ENCODE data around the gene METTL23. TPM values are rescaled to one million over a fixed set of nuclear protein-coding genes. Genes with fewer than 3 reads are reported as not detected.

METTL23 gene
- total RNA-seq, 1 experiment from 2014 or later, result 57.8 TPM

DNA sequence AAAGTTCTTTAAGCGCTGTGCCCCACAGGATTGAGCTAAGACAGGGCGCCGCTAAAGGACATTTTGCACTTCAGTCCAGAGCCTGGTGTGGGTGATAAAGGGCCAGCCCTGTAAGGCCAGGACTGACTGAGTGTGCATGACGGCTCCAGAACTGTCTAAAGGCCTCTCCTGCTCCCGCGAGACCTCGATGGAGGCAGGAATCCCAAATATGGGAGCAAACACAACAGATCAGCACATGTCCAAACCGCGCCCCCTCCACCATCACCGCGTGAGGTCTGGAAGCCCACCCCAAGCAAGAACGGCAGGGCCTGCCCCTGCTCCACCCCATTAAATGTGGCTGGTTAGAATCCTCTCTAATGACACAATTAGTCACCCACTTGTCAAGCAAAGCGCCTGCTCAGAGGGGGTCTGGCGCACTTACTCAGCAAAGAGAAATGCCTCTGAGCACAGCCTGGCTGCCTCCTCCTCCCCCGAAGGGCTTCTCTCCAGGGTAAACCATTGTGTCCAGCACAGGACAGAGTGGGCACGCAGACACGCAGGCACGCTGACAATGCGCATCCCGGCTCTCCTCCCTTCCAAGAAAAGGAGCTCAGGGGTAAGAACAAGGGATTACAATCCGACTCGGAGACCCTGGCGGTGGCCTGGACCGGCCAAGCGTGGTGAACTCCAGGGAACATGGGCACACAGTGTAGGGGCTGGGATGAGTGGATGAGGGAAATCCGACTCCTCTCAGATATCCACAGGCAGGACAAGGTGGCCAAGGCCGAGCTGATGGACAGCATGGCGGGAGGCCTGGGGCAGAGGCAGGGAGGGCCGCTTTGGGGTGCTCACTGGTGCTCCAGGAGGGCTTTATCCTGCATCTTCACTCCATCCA is 17.3 kb upstream of the METTL23 start:
- TF ChIP-seq ZBTB33 (IDR thresholded peaks at IDR 0.05; ENCODE audit: extremely low read depth, insufficient replicate concordance, low read length), result no peak
- no peak for TF ChIP-seq CBX3 (IDR thresholded peaks at IDR 0.05; ENCODE audit: low read depth)
- no peak for TF ChIP-seq REST (IDR thresholded peaks at IDR 0.05; ENCODE audit: low read depth)
- no peak for TF ChIP-seq SIN3A (IDR thresholded peaks at IDR 0.05; ENCODE audit: low read depth)
- TF ChIP-seq JUND (IDR thresholded peaks at IDR 0.05), result no peak
- TF ChIP-seq SRF (IDR thresholded peaks at IDR 0.05; ENCODE audit: low read depth), result peak; percentile 85
- peak; percentile 47; the same call in 1 of the 2 replicates for TF ChIP-seq MAX (IDR thresholded peaks at IDR 0.05)
- TF ChIP-seq ZNF274 (IDR thresholded peaks at IDR 0.05; ENCODE audit: low read depth, low read length), result no peak
- TF ChIP-seq, protein P1, sequence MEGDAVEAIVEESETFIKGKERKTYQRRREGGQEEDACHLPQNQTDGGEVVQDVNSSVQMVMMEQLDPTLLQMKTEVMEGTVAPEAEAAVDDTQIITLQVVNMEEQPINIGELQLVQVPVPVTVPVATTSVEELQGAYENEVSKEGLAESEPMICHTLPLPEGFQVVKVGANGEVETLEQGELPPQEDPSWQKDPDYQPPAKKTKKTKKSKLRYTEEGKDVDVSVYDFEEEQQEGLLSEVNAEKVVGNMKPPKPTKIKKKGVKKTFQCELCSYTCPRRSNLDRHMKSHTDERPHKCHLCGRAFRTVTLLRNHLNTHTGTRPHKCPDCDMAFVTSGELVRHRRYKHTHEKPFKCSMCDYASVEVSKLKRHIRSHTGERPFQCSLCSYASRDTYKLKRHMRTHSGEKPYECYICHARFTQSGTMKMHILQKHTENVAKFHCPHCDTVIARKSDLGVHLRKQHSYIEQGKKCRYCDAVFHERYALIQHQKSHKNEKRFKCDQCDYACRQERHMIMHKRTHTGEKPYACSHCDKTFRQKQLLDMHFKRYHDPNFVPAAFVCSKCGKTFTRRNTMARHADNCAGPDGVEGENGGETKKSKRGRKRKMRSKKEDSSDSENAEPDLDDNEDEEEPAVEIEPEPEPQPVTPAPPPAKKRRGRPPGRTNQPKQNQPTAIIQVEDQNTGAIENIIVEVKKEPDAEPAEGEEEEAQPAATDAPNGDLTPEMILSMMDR (IDR thresholded peaks at IDR 0.05 in 2 of 3, conservative IDR thresholded peaks at IDR 0.05 in 1 of 3; ENCODE audit: borderline replicate concordance in 1 of 3, insufficient read depth in 1 of 3, low read depth in 2 of 3, low read length in 2 of 3), result no peak
- TF ChIP-seq ELF1 (IDR thresholded peaks at IDR 0.05; ENCODE audit: borderline replicate concordance, low read depth), result no peak
- no peak for TF ChIP-seq ZFX (IDR thresholded peaks at IDR 0.05)
- no peak for TF ChIP-seq POLR2A (IDR thresholded peaks at IDR 0.05; ENCODE audit: borderline replicate concordance, extremely low read depth, insufficient read depth, insufficient read length)
- ChIA-PET POLR2A (no interaction called here), RAD21 (ENCODE audit: low non-redundant PET in 1 of 2, low total read pairs in 2 of 2, uncharacterized antibody in 2 of 2, unreplicated experiment in 2 of 2) (interaction anchor here in 1 of 2 experiments (1.0 kb wide), 1 partner anchor 251 kb away, joined by 3 read pairs; no protein-coding TSS in a partner anchor), CTCF (interaction anchor here (0.7 to 3.3 kb wide), 3 partner anchors 28 to 38 kb away, joined by 3 to 12 read pairs (median 4); no protein-coding TSS in a partner anchor)
- no peak overlapping the region for H2AFZ ChIP-seq (ENCODE audit: low read depth, low read length, poor library complexity, severe bottlenecking)
- H3K9me2 ChIP-seq (ENCODE audit: insufficient read depth), result no peaks in the 10 kb centered on the region
- intact Hi-C loops (cut with micrococcal nuclease), result no loop called here
- no peaks in the 10 kb centered on the region for H3K27me3 ChIP-seq (ENCODE audit: insufficient read depth, low read length)
- H3K4me1 ChIP-seq (ENCODE audit: control insufficient read depth in 1 of 2, insufficient read depth in 2 of 2, low read length in 2 of 2), result peaks cover 19 to 30% of the 10 kb centered on the region in 2 experiments
- H3K4me3 ChIP-seq (replicated peaks in 1 of 2; ENCODE audit: low read depth in 1 of 2, low read length in 2 of 2), result peak overlapping the region; percentile 63 to 80
- H3K79me2 ChIP-seq (ENCODE audit: insufficient read depth, low read length), result peaks cover 30% of the 10 kb centered on the region
- peak overlapping the region; percentile 92 for H3K4me2 ChIP-seq (ENCODE audit: low read length)
- DNase-seq (ENCODE audit: low read depth, low spot score) (no peak), ATAC-seq (peak; percentile 42)
- H3K27ac ChIP-seq (ENCODE audit: low read depth, low read length), result peak overlapping the region; percentile 47
- peaks cover 6 to 11% of the 10 kb centered on the region in 2 experiments; a peak in 2 of 4 replicates for H3K36me3 ChIP-seq (ENCODE audit: control insufficient read depth in 1 of 2, insufficient read depth in 2 of 2, low read length in 2 of 2)
- no peaks in the 10 kb centered on the region for H4K20me1 ChIP-seq (ENCODE audit: insufficient read depth)
- TSS peak; percentile 53 for BruUV-seq (replicated peaks)
- H3K9me3 ChIP-seq (ENCODE audit: control insufficient read depth in 1 of 2, insufficient read depth in 1 of 2, low read depth in 1 of 2, low read length in 2 of 2), result no peaks in the 10 kb centered on the region
- H3K9ac ChIP-seq (ENCODE audit: low read length), result peak overlapping the region; percentile 79

Data from HCT116 (cell line).